Left hindlimb (tissue), 1 donor: ENCODE measurements around the gene GRN.
"Not testable (repeated sequence)": the region's sequence is repeated elsewhere in the genome, so short reads cannot be mapped to it uniquely, and the experiment has no call there.

Source experiments
- DNase-seq: peaks from one replicate; pipeline ENCODE4 v3.0.0-alpha.2; 2018

The GRN gene

GRCh38 chr17:44384823-44385286 is 39.8 kb downstream of the GRN start:
- no peak for DNase-seq

DNA sequence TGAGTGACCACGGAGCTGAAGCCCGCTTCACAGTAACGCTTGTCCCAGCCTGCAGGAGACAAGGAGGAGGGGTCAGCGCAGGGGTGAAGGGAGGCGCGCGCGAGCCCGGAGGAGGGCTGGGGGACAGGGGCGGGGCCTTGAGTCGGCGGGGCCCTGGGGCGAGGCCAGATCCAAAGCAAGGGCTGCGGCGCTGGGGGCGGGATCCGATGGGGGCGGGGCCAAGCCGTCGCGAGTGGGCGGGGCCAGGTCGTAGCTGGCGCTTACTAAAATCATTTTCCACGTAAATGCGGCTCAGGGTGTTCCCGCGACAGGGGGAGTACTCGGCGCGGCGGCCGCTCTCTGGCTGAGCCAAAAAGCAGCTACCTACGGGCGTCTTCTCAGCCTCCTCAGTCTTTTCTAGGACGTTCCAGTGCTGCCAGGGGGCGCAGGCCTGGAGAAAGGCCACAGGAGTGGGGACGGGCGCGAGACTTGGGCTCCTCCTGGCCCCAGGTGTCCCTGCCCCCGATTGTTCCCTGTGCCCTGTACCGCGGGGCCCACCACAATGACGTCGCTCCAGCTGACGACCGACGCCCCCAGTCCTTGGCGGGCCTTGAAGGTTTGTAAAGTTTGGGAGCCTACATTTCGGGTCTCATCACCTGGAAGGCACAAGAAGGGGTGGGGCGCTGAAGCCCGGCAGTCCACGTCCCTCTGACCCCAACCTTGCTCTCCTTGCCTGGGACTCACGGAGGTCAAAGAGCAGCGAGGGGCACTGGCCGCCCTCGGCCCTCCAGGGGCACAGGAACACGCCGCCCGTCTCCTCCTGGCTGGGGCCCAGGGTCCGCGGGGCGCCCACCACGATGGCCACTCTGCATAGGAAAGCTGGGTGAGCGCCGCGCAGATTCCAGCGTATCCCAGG is 40.4 kb downstream of the GRN start:
- DNase-seq: peak; percentile 90

- DNase-seq: no peak
These were observed 41.1 kb downstream of the GRN start for GRCh38 chr17:44386182-44386525.

DNA sequence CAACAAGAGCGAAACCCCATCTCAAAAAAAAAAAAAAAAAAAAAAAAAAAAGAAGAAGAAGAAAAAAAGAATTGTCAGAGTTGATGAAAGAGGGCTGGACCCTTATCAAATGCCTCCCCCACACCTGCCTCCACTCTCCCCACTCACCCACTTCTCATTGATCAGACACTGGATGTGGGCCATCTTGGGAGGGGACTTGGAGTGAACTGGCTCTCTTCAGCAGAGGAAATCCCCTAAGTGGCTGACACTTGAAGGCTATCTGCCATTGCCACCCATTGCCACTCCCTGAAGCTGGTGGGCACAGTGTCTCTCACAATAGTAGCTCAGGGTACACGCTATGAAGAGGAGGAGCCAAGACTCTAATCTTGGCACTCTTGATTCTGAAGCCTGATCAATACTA is 42.7 kb downstream of the GRN start:
- DNase-seq: no peak

- no peak for DNase-seq
These were observed 44.2 kb downstream of the GRN start, which contains the start of gene ITGA2B for GRCh38 chr17:44389281-44389680. ITGA2B (minus strand) TSS chr17:44389649; CDS start chr17:44389473, 176 bp downstream.

- no peak for DNase-seq
These were observed 44.7 kb downstream of the GRN start for GRCh38 chr17:44389723-44390202.

- DNase-seq: no peak
These were observed 45.3 kb downstream of the GRN start for GRCh38 chr17:44390250-44390870.

DNA sequence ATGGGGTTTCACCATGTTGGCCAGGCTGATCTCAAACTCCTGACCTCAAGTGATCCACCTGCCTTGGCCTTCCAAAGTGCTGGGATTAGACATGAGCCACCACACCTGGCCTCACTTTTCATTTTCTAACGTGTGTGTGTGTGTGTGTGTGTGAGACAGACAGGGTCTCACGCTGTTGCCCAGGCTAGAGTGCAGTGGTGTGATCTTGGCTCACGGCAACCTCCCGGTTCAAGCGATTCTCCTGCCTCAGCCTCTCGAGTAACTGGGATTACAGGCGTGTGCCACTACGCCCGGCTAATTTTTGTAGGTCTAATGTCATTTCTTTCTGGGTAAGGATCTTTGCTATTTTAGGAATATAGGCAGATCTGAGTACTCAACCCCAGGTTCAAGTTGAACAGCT is 49.0 kb downstream of the GRN start:
- DNase-seq: not testable (repeated sequence)

GRCh38 chr17:44394833-44395232 is 49.7 kb downstream of the GRN start:
- no peak for DNase-seq

DNA sequence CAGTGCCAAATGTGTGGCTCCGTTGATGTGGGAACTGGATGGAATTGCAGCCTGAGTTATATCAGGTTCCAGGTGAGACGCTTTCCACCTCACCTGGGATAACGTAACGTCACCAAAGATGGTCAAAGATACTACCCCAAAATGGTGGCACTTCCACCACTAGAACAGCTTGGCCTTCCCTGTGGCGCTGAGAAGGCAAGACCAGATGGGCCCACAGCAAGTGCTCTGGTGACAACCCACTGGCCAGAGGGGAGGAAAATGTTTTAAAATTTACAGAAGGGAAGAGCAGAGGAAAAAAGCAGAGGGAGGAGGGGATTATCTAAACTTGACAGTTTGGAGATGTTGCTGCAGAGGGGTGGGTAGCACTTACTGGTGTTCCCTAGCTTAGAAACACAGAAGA is 51.8 kb downstream of the GRN start:
- no peak for DNase-seq

DNA sequence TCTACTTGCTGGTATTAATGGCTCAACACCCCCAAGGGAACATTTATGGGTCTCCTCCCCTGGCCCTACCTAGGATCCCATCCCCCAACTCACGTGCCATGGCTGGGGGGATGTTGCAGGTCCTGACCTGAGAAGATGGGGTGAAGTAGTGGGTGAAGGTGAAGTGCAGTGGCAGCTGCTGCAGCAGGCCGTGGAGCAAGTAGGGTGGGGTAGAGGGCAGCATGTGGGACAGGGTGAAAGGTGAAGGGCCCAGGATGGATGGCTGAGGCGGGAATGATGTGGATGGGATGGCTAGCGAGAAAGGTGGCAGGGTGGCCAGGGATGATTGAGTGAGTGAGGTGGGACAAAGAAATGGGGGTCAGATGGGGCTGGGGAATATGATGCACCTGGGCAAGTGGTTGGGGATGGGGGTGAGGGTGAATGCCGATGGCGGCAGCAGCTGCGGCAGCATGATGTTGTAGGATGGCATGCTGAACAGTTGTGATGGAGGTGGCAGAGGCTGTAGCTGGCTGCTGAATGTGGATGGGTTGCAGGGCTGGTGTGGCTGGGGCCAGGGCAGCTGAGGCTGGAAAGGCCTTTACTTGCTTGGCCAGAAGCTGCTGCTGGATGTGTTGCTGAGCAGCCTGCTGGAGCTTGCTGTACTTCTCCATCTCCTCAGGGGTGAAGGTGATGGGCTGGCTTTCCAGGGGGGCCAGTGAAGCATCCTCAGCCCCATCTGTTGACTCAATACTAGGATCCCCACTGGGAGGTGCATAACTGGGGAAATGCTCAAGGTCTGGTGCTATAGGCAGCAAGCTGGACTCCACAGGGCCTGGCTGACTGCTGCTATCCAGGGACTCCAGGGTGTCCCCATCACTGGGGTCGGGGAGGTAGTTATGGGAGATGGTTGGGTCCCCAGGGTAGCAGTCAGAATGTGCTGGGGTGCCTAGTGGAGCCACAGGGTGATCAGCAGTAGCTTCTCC is 52.7 kb downstream of the GRN start:
- DNase-seq: no peak

- DNase-seq: no peak
These were observed 53.9 kb downstream of the GRN start for GRCh38 chr17:44398692-44399691.

DNA sequence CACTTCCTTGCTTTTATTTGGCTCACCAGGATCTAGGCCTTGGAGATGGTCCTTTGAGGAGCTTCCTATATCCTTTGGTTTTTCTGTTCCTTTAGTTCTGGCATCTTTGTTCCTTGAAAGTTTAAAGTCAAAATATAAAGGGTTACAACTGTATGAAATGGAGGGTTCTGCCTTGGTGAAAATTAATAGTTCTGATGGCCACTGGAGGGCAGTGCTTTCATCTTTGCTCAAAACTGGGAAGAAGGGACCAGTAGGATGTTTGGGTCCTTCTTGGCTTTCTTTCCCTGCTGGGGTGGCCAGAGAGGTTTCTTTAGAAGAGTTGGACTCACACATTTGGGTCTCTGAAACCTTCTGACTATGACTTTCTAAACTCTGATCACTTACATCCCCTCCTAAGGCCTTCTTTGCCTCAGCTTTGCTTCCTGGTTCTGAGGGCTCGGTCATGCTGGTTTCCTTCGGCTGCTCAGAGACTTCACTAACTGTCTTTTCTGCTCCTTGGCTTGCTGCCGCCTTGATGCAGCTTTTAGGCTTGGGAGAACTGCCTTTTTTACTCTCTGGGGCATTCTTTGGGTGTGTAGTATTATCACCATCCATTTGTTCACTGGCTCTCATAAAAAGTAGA is 55.2 kb downstream of the GRN start:
- DNase-seq: no peak
